ENCODE measurements around the gene DPEP2NB.

Gene DPEP2NB

GRCh38 chr16:68059804-68060203 is 44.1 kb upstream of the DPEP2NB start:
- H2BK12ac ChIP-seq (ENCODE audit: low read length) = no peak overlapping the region
- H3K27ac ChIP-seq (replicated peaks; ENCODE audit: low read length) = no peak overlapping the region
- H2BK5ac ChIP-seq (ENCODE audit: low read length) = no peak overlapping the region
- H3K14ac ChIP-seq (ENCODE audit: low read length) = no peak overlapping the region
- H3K9me3 ChIP-seq (replicated peaks in 1 of 2; ENCODE audit: control insufficient read depth in 2 of 2, insufficient read depth in 1 of 2, low read depth in 1 of 2, low read length in 2 of 2) = no peaks in the 10 kb centered on the region
- H3K4ac ChIP-seq (ENCODE audit: low read length) = no peak overlapping the region
- H3K9ac ChIP-seq (ENCODE audit: low read depth, low read length, poor library complexity) = no peak overlapping the region
- no peak overlapping the region for H2AFZ ChIP-seq (ENCODE audit: low read length)
- DNase-seq (ENCODE audit: low spot score) = no peak
- H3K36me3 ChIP-seq (replicated peaks in 1 of 2; ENCODE audit: control insufficient read depth in 2 of 2, insufficient read depth in 2 of 2, low read length in 2 of 2) = peaks cover 5 to 67% of the 10 kb centered on the region in 2 donors
- H2BK15ac ChIP-seq (ENCODE audit: low read length) = no peak overlapping the region
- peaks cover 0 to under 1% of the 10 kb centered on the region in 2 donors for H3K4me1 ChIP-seq (ENCODE audit: control insufficient read depth in 2 of 2, insufficient read depth in 1 of 2, low read depth in 1 of 2, low read length in 2 of 2)
- no peak overlapping the region for H2AK5ac ChIP-seq (ENCODE audit: low read depth, low read length)
- H3K18ac ChIP-seq (ENCODE audit: low read length) = no peak overlapping the region
- H2BK120ac ChIP-seq (ENCODE audit: low read depth, low read length) = no peak overlapping the region
- no peak overlapping the region for H3K4me2 ChIP-seq (ENCODE audit: insufficient read depth, low read length, poor library complexity, severe bottlenecking)
- no peaks in the 10 kb centered on the region for H3K27me3 ChIP-seq (ENCODE audit: control insufficient read depth in 3 of 3, insufficient read depth in 3 of 3, low read depth in 1 of 3, low read length in 3 of 3)
- no peaks in the 10 kb centered on the region for H3K79me1 ChIP-seq (ENCODE audit: low read depth, low read length)
- no peak overlapping the region for H4K91ac ChIP-seq (ENCODE audit: low read depth, low read length, poor library complexity)
- no peak overlapping the region for H4K8ac ChIP-seq (ENCODE audit: low read depth, low read length)
- no peak overlapping the region for H3K4me3 ChIP-seq (ENCODE audit: low read length in 2 of 2)
- no peak overlapping the region for H3K23ac ChIP-seq (ENCODE audit: low read depth, low read length, poor library complexity)

DNA sequence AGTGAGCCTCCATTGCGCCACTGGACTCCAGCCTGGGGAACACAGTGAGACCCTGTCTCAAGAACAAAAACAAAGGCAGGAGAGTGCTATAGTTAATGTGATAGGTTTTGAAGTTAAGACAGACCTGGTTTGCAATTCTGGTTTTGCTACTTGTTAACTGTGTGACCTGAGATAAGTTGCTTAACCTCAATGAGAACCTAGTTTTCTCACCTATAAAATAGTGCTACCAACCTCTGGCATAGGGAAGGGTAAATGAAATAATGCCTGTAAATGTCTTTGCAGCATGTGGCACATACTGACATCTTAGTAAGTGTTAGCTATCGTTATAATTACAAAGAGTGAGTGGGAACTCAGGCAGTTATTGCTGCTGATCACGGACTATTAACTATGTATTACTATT is 39.7 kb upstream of the DPEP2NB start:
- DNase-seq (ENCODE audit: low spot score) = no peak
- no peak overlapping the region for H4K8ac ChIP-seq (ENCODE audit: low read depth, low read length)
- H3K14ac ChIP-seq (ENCODE audit: low read length) = no peak overlapping the region
- H3K79me1 ChIP-seq (ENCODE audit: low read depth, low read length) = no peaks in the 10 kb centered on the region
- no peak overlapping the region for H3K9ac ChIP-seq (ENCODE audit: low read depth, low read length, poor library complexity)
- no peak overlapping the region for H2BK5ac ChIP-seq (ENCODE audit: low read length)
- H2BK12ac ChIP-seq (ENCODE audit: low read length) = no peak overlapping the region
- WGBS, 2 donors (ENCODE audit: extremely low coverage in 2 of 2, insufficient read length in 2 of 2, insufficient replicate concordance in 1 of 2) = no CpG with 5 or more reads among the region's 3 CpGs
- H3K18ac ChIP-seq (ENCODE audit: low read length) = no peak overlapping the region
- H3K27ac ChIP-seq (replicated peaks; ENCODE audit: low read length) = no peak overlapping the region
- H4K91ac ChIP-seq (ENCODE audit: low read depth, low read length, poor library complexity) = no peak overlapping the region
- no peak overlapping the region for H3K4me2 ChIP-seq (ENCODE audit: insufficient read depth, low read length, poor library complexity, severe bottlenecking)
- no peaks in the 10 kb centered on the region for H3K4me1 ChIP-seq (ENCODE audit: control insufficient read depth in 2 of 2, insufficient read depth in 1 of 2, low read depth in 1 of 2, low read length in 2 of 2)
- no peak overlapping the region for H2AK5ac ChIP-seq (ENCODE audit: low read depth, low read length)
- no peaks in the 10 kb centered on the region for H3K9me3 ChIP-seq (replicated peaks in 1 of 2; ENCODE audit: control insufficient read depth in 2 of 2, insufficient read depth in 1 of 2, low read depth in 1 of 2, low read length in 2 of 2)
- no peak overlapping the region for H2BK120ac ChIP-seq (ENCODE audit: low read depth, low read length)
- H2AFZ ChIP-seq (ENCODE audit: low read length) = no peak overlapping the region
- peaks cover 9 to 73% of the 10 kb centered on the region in 2 donors for H3K36me3 ChIP-seq (replicated peaks in 1 of 2; ENCODE audit: control insufficient read depth in 2 of 2, insufficient read depth in 2 of 2, low read length in 2 of 2)
- no peak overlapping the region for H3K4me3 ChIP-seq (ENCODE audit: low read length in 2 of 2)
- H3K4ac ChIP-seq (ENCODE audit: low read length) = no peak overlapping the region
- no peak overlapping the region for H3K23ac ChIP-seq (ENCODE audit: low read depth, low read length, poor library complexity)
- no peaks in the 10 kb centered on the region for H3K27me3 ChIP-seq (ENCODE audit: control insufficient read depth in 3 of 3, insufficient read depth in 3 of 3, low read depth in 1 of 3, low read length in 3 of 3)
- no peak overlapping the region for H2BK15ac ChIP-seq (ENCODE audit: low read length)

DNA sequence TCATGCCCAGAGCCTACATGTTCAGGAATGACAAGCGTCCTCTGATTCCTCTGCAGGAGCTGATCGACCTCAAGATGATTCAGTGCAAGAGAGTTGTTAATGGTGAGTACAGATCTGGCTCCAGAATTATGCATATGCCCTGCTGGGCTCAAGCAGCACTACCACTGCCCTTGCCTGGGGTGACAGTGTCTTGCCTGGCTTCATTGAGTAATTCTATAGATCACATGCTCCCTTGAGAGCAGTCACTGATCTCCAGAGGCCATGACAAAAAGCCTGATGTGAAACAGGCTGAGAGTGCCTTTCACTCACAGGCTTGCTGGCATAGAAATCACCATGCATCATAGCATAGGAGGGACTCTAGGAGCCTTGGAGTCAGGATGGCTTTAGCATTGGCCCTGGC is 33.7 kb upstream of the DPEP2NB start:
- no peak overlapping the region for H2BK120ac ChIP-seq (ENCODE audit: low read depth, low read length)
- H3K14ac ChIP-seq (ENCODE audit: low read length) = no peak overlapping the region
- H3K27me3 ChIP-seq (ENCODE audit: control insufficient read depth in 3 of 3, insufficient read depth in 3 of 3, low read depth in 1 of 3, low read length in 3 of 3) = no peaks in the 10 kb centered on the region
- no peak overlapping the region for H3K18ac ChIP-seq (ENCODE audit: low read length)
- no peak overlapping the region for H4K91ac ChIP-seq (ENCODE audit: low read depth, low read length, poor library complexity)
- no peak overlapping the region for H2AK5ac ChIP-seq (ENCODE audit: low read depth, low read length)
- no peak for DNase-seq (ENCODE audit: low spot score)
- no peak overlapping the region for H2BK12ac ChIP-seq (ENCODE audit: low read length)
- no peak overlapping the region for H2BK5ac ChIP-seq (ENCODE audit: low read length)
- H4K8ac ChIP-seq (ENCODE audit: low read depth, low read length) = no peak overlapping the region
- H3K4ac ChIP-seq (ENCODE audit: low read length) = no peak overlapping the region
- H3K23ac ChIP-seq (ENCODE audit: low read depth, low read length, poor library complexity) = no peak overlapping the region
- no peak overlapping the region for H3K4me3 ChIP-seq (ENCODE audit: low read length in 2 of 2)
- peaks cover 13 to 67% of the 10 kb centered on the region in 2 donors for H3K36me3 ChIP-seq (replicated peaks in 1 of 2; ENCODE audit: control insufficient read depth in 2 of 2, insufficient read depth in 2 of 2, low read length in 2 of 2)
- no peak overlapping the region for H2BK15ac ChIP-seq (ENCODE audit: low read length)
- no peak overlapping the region for H2AFZ ChIP-seq (ENCODE audit: low read length)
- H3K4me1 ChIP-seq (ENCODE audit: control insufficient read depth in 2 of 2, insufficient read depth in 1 of 2, low read depth in 1 of 2, low read length in 2 of 2) = no peaks in the 10 kb centered on the region
- no peak overlapping the region for H3K27ac ChIP-seq (replicated peaks; ENCODE audit: low read length)
- H3K4me2 ChIP-seq (ENCODE audit: insufficient read depth, low read length, poor library complexity, severe bottlenecking) = no peak overlapping the region
- no CpG with 5 or more reads among the region's 2 CpGs for WGBS, 2 donors (ENCODE audit: extremely low coverage in 2 of 2, insufficient read length in 2 of 2, insufficient replicate concordance in 1 of 2)
- H3K9me3 ChIP-seq (replicated peaks in 1 of 2; ENCODE audit: control insufficient read depth in 2 of 2, insufficient read depth in 1 of 2, low read depth in 1 of 2, low read length in 2 of 2) = no peaks in the 10 kb centered on the region
- H3K79me1 ChIP-seq (ENCODE audit: low read depth, low read length) = no peaks in the 10 kb centered on the region
- H3K9ac ChIP-seq (ENCODE audit: low read depth, low read length, poor library complexity) = no peak overlapping the region

DNA sequence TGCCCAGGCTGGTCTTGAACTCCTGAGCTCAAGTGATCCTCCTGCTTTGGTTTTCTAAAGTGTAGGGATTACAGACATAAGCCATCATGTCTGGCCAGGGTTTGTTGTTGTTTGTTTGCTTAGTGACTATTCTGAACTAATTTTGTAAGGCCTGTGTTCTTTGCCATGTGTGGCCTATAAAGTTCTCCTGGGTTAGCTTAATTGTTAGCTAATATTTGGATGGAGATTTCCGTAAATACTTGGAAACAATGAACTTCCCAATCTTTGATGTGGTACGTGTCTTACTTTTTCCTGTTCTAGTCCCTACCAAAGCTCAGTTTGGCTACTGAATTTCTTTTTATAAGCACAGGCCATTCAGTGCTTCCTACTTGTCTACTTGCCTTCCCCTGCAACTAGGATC is 32.3 kb upstream of the DPEP2NB start:
- H3K27ac ChIP-seq (replicated peaks; ENCODE audit: low read length) = no peak overlapping the region
- no peak overlapping the region for H3K4me2 ChIP-seq (ENCODE audit: insufficient read depth, low read length, poor library complexity, severe bottlenecking)
- peaks cover 10 to 60% of the 10 kb centered on the region in 2 donors for H3K36me3 ChIP-seq (replicated peaks in 1 of 2; ENCODE audit: control insufficient read depth in 2 of 2, insufficient read depth in 2 of 2, low read length in 2 of 2)
- no peak overlapping the region for H3K4me3 ChIP-seq (ENCODE audit: low read length in 2 of 2)
- H3K23ac ChIP-seq (ENCODE audit: low read depth, low read length, poor library complexity) = no peak overlapping the region
- H3K27me3 ChIP-seq (ENCODE audit: control insufficient read depth in 3 of 3, insufficient read depth in 3 of 3, low read depth in 1 of 3, low read length in 3 of 3) = no peaks in the 10 kb centered on the region
- no peak overlapping the region for H2BK15ac ChIP-seq (ENCODE audit: low read length)
- H2AFZ ChIP-seq (ENCODE audit: low read length) = no peak overlapping the region
- no peak overlapping the region for H4K8ac ChIP-seq (ENCODE audit: low read depth, low read length)
- H3K9me3 ChIP-seq (replicated peaks in 1 of 2; ENCODE audit: control insufficient read depth in 2 of 2, insufficient read depth in 1 of 2, low read depth in 1 of 2, low read length in 2 of 2) = no peaks in the 10 kb centered on the region
- H3K4me1 ChIP-seq (ENCODE audit: control insufficient read depth in 2 of 2, insufficient read depth in 1 of 2, low read depth in 1 of 2, low read length in 2 of 2) = no peaks in the 10 kb centered on the region
- no peak overlapping the region for H3K18ac ChIP-seq (ENCODE audit: low read length)
- H3K4ac ChIP-seq (ENCODE audit: low read length) = no peak overlapping the region
- H3K9ac ChIP-seq (ENCODE audit: low read depth, low read length, poor library complexity) = no peak overlapping the region
- no CpG with 5 or more reads among the region's 2 CpGs for WGBS, 2 donors (ENCODE audit: extremely low coverage in 2 of 2, insufficient read length in 2 of 2, insufficient replicate concordance in 1 of 2)
- H4K91ac ChIP-seq (ENCODE audit: low read depth, low read length, poor library complexity) = no peak overlapping the region
- no peak for DNase-seq (ENCODE audit: low spot score)
- H3K79me1 ChIP-seq (ENCODE audit: low read depth, low read length) = no peaks in the 10 kb centered on the region
- H2BK12ac ChIP-seq (ENCODE audit: low read length) = no peak overlapping the region
- H2BK5ac ChIP-seq (ENCODE audit: low read length) = no peak overlapping the region
- no peak overlapping the region for H2AK5ac ChIP-seq (ENCODE audit: low read depth, low read length)
- no peak overlapping the region for H3K14ac ChIP-seq (ENCODE audit: low read length)
- H2BK120ac ChIP-seq (ENCODE audit: low read depth, low read length) = no peak overlapping the region
